Left renal pelvis (tissue), 4 donors: ENCODE data around the gene CYFIP2. TPM values are rescaled to one million over a fixed set of nuclear protein-coding genes. Genes with fewer than 3 reads are reported as not detected.

Experiments used
- polyA plus RNA-seq, 4 donors: library from polyadenylated mRNA; unstranded; fragments of 120-200 nt; gene quantifications; one replicate each; pipeline ENCODE4 v1.2.1, GENCODE V29; 2013; ENCODE audit not compliant: insufficient read length in 4 of 4

CYFIP2 gene
- polyA plus RNA-seq, 4 donors = 10.9 to 131 (median 125) TPM

Other genes with a start within 250 kb of the CYFIP2 start
- gene HAVCR1, start 207.0 kb upstream of the CYFIP2 start, polyA plus RNA-seq = 1 to 10 TPM in 3 of 4 donors, under 1 TPM in 1; 0.14 to 3.1 (median 2.2) TPM
- gene HAVCR2, start 157.1 kb upstream of the CYFIP2 start, polyA plus RNA-seq = 10 to 100 TPM in 2 of 4 donors, 1 to 10 TPM in 2; 5.4 to 11.7 (median 8.8) TPM
- gene MED7, start 123.3 kb upstream of the CYFIP2 start, polyA plus RNA-seq = 10 to 100 TPM; 16.9 to 27.5 (median 21.9) TPM
- gene GARIN3, start 99.9 kb upstream of the CYFIP2 start, polyA plus RNA-seq = not detected
- gene ITK, start 85.3 kb upstream of the CYFIP2 start, polyA plus RNA-seq = under 1 TPM; 0.17 to 0.80 (median 0.42) TPM
- 1 to 10 TPM in 1 of 4 donors, under 1 TPM in 3; 0.07 to 1.8 (median 0.54) TPM for gene NIPAL4, start 194.1 kb downstream of the CYFIP2 start, polyA plus RNA-seq